Measurements from ENCODE around the gene ARHGAP25. TPM values are rescaled to one million over a fixed set of nuclear protein-coding genes. Genes with fewer than 3 reads are reported as not detected.

The ARHGAP25 gene
- total and polyA plus RNA-seq, 10 of the 15 experiments (the other 5 are each of a cell fraction or from before 2014, with no cell fraction given), result 0.15 to 1.0 (median 0.46) TPM

DNA sequence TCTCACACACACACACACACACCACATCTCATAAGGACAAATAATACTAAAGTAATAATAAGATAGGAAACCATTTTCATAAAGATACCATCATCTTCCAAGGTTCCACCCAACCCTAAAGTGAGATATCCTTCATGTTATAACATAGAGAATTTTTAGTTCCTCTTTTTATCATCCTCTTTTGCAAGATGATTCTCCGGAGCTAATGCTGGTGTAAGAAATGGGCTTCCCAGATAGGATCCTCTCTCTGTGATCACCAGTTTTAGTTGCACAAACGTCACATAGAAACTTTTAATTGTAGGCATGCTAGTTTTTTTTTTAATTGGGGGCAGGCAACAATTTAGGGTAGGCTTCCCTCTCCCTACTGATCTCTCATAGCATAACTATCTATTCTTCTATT, 49.6 kb downstream of the ARHGAP25 start:
- no peaks in the 10 kb centered on the region for H4K20me1 ChIP-seq (ENCODE audit: control insufficient read depth, insufficient read depth)
- H2AFZ ChIP-seq (ENCODE audit: control insufficient read depth, low read depth, low read length), result no peak overlapping the region
- in situ Hi-C loops (cut with MboI) (no loop called here), intact Hi-C loops (cut with micrococcal nuclease; ENCODE audit: unreplicated experiment) (no loop called here)
- DNase-seq (ENCODE audit: low read depth, low spot score) (no peak), FAIRE-seq (no peak), ATAC-seq (no peak)
- H3K9me3 ChIP-seq (replicated peaks; ENCODE audit: control insufficient read depth, insufficient read depth, low read length), result peaks cover 3% of the 10 kb centered on the region; the same call in 2 of the 3 replicates
- RAD21 ChIA-PET (ENCODE audit: unreplicated experiment), result no interaction called here
- TF ChIP-seq SUZ12 (IDR thresholded peaks at IDR 0.05; ENCODE audit: unreplicated experiment), result no peak
- no peak for TF ChIP-seq CBX5 (IDR thresholded peaks at IDR 0.05; ENCODE audit: low read depth)
- TF ChIP-seq PAX8 (IDR thresholded peaks at IDR 0.05), result no peak
- no peak for TF ChIP-seq BRCA1 (IDR thresholded peaks at IDR 0.05; ENCODE audit: low read depth, low read length)
- TF ChIP-seq, protein P1, sequence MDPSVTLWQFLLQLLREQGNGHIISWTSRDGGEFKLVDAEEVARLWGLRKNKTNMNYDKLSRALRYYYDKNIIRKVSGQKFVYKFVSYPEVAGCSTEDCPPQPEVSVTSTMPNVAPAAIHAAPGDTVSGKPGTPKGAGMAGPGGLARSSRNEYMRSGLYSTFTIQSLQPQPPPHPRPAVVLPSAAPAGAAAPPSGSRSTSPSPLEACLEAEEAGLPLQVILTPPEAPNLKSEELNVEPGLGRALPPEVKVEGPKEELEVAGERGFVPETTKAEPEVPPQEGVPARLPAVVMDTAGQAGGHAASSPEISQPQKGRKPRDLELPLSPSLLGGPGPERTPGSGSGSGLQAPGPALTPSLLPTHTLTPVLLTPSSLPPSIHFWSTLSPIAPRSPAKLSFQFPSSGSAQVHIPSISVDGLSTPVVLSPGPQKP (IDR thresholded peaks at IDR 0.05; ENCODE audit: low read depth, low read length), result no peak
- no peak for TF ChIP-seq ZNF217 (IDR thresholded peaks at IDR 0.05)
- SMC1A ChIA-PET (ENCODE audit: uncharacterized antibody, unreplicated experiment), result no interaction called here
- no peak overlapping the region for H3K4me3 ChIP-seq
- BruUV-seq (replicated peaks), result no TSS peak
- no peak overlapping the region for H3K9ac ChIP-seq (ENCODE audit: control insufficient read depth, insufficient read depth, low read length)
- no peaks in the 10 kb centered on the region for H3K36me3 ChIP-seq (ENCODE audit: control insufficient read depth in 2 of 2, insufficient read depth in 2 of 2, low read length in 1 of 2)
- POLR2A ChIA-PET, result no interaction called here
- WGBS (ENCODE audit: insufficient coverage, insufficient replicate concordance, low lambda C conversion rate, missing lambda C conversion rate), result 86% methylated on average over 2 of the region's 2 CpGs
- CTCF ChIA-PET, result no interaction called here
- H3K27ac ChIP-seq (ENCODE audit: control insufficient read depth, insufficient read depth), result no peak overlapping the region
- no peaks in the 10 kb centered on the region for H3K79me2 ChIP-seq (ENCODE audit: control insufficient read depth, insufficient read depth, low read length)
- peaks cover 1% of the 10 kb centered on the region; the same call in 1 of the 2 replicates for H3K4me1 ChIP-seq (ENCODE audit: control insufficient read depth, insufficient read depth, low read length)
- H3K27me3 ChIP-seq (replicated peaks in 1 of 2; ENCODE audit: control insufficient read depth in 2 of 2, insufficient read depth in 2 of 2, low read length in 1 of 2), result peaks cover 5 to 10% of the 10 kb centered on the region in 2 experiments
- H3K4me2 ChIP-seq (ENCODE audit: control insufficient read depth, insufficient read depth), result no peak overlapping the region

DNA sequence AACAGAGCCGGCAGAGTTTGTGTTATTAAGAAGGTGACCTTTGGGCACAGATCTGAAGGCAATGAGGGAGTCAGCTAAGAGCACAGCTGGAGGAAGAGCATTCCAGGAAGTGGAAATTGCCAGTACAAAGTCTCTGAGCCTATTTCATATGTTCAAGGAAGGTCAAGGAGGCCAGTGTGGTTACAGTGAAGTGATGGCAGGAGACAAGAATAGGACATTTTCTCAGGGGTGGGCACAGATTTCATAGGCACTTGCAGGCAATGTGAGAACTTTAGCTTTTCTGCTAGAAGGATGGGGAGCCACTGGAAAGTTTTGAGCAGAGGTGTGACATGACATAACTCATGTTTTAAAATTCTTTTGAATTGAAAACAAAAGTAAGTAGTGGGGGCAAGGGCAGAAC, 50.3 kb downstream of the ARHGAP25 start:
- no peaks in the 10 kb centered on the region for H3K79me2 ChIP-seq (ENCODE audit: control insufficient read depth, insufficient read depth, low read length)
- H3K36me3 ChIP-seq (ENCODE audit: control insufficient read depth in 2 of 2, insufficient read depth in 2 of 2, low read length in 1 of 2), result no peaks in the 10 kb centered on the region
- intact Hi-C loops (cut with micrococcal nuclease; ENCODE audit: unreplicated experiment), result no loop called here
- in situ Hi-C loops (cut with MboI), result no loop called here
- ChIA-PET CTCF (no interaction called here), SMC1A (ENCODE audit: uncharacterized antibody, unreplicated experiment) (no interaction called here), POLR2A (no interaction called here), RAD21 (ENCODE audit: unreplicated experiment) (interaction anchor here (1.0 kb wide), 1 partner anchor 76 kb away, joined by 3 read pairs; no protein-coding TSS in a partner anchor)
- ATAC-seq (no peak), DNase-seq (ENCODE audit: low read depth, low spot score) (no peak), FAIRE-seq (no peak)
- H3K27ac ChIP-seq (ENCODE audit: control insufficient read depth, insufficient read depth), result no peak overlapping the region
- peaks cover 8% of the 10 kb centered on the region for H3K4me1 ChIP-seq (ENCODE audit: control insufficient read depth, insufficient read depth, low read length)
- no peak overlapping the region for H3K9ac ChIP-seq (ENCODE audit: control insufficient read depth, insufficient read depth, low read length)
- no peak overlapping the region for H2AFZ ChIP-seq (ENCODE audit: control insufficient read depth, low read depth, low read length)
- H4K20me1 ChIP-seq (ENCODE audit: control insufficient read depth, insufficient read depth), result no peaks in the 10 kb centered on the region
- BruUV-seq (replicated peaks), result no TSS peak
- WGBS (ENCODE audit: insufficient coverage, insufficient replicate concordance, low lambda C conversion rate, missing lambda C conversion rate), result 100% methylated on average over 1 of the region's 1 CpG
- H3K4me3 ChIP-seq, result no peak overlapping the region
- peaks cover 3% of the 10 kb centered on the region; the same call in 2 of the 3 replicates for H3K9me3 ChIP-seq (replicated peaks; ENCODE audit: control insufficient read depth, insufficient read depth, low read length)
- peaks cover 5 to 10% of the 10 kb centered on the region in 2 experiments for H3K27me3 ChIP-seq (replicated peaks in 1 of 2; ENCODE audit: control insufficient read depth in 2 of 2, insufficient read depth in 2 of 2, low read length in 1 of 2)
- H3K4me2 ChIP-seq (ENCODE audit: control insufficient read depth, insufficient read depth), result no peak overlapping the region
- TF ChIP-seq JUND (IDR thresholded peaks at IDR 0.05; ENCODE audit: low read depth, low read length) (no peak), POLR2A (IDR thresholded peaks at IDR 0.05; ENCODE audit: low read depth, low read length) (no peak), ZNF384 (IDR thresholded peaks at IDR 0.05; ENCODE audit: borderline replicate concordance, low read depth, low read length) (no peak), CREM (IDR thresholded peaks at IDR 0.05; ENCODE audit: low read depth) (no peak), NFYA (IDR thresholded peaks at IDR 0.05; ENCODE audit: borderline replicate concordance, low read depth, low read length) (no peak), PML (IDR thresholded peaks at IDR 0.05; ENCODE audit: low read length) (no peak), SRF (IDR thresholded peaks at IDR 0.05; ENCODE audit: low read depth in 2 of 2, low read length in 2 of 2) (no peak), POLR2AphosphoS5 (IDR thresholded peaks at IDR 0.05; ENCODE audit: low read length) (no peak), PAX5 (IDR thresholded peaks at IDR 0.05; ENCODE audit: borderline replicate concordance, low read depth, low read length) (no peak), TCF3 (IDR thresholded peaks at IDR 0.05; ENCODE audit: borderline replicate concordance, insufficient read depth, low read depth, low read length) (no peak), STAT3 (IDR thresholded peaks at IDR 0.05; ENCODE audit: low read depth, low read length) (no peak), MEF2A (IDR thresholded peaks at IDR 0.05; ENCODE audit: insufficient read depth, low read depth, low read length) (no peak)
- TF ChIP-seq, protein P2, sequence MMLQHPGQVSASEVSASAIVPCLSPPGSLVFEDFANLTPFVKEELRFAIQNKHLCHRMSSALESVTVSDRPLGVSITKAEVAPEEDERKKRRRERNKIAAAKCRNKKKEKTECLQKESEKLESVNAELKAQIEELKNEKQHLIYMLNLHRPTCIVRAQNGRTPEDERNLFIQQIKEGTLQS (IDR thresholded peaks at IDR 0.05; ENCODE audit: borderline replicate concordance, extremely low read depth, low read depth, low read length), result no peak
- TF ChIP-seq, protein P3, sequence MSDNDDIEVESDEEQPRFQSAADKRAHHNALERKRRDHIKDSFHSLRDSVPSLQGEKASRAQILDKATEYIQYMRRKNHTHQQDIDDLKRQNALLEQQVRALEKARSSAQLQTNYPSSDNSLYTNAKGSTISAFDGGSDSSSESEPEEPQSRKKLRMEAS (IDR thresholded peaks at IDR 0.05; ENCODE audit: low read depth, low read length), result no peak

Measured in GM12878 (cell line).